Liver (tissue), 9 donors: ENCODE data around the gene RINL. TPM values are rescaled to one million over a fixed set of nuclear protein-coding genes. Genes with fewer than 3 reads are reported as not detected.

Experiments used
- DNase-seq: peaks from one replicate; pipeline ENCODE4 v3.0.0-alpha.2; 2017; ENCODE audit warnings: low spot score
- H3K27ac ChIP-seq, 2 donors: one replicate each; pipeline ENCODE4 v1.7.0; 2013; ENCODE audit warnings: inconsistent platforms in 2 of 2, low read length in 2 of 2, control low read depth in 1 of 2, low read depth in 1 of 2, mild to moderate bottlenecking in 1 of 2
- H3K27me3 ChIP-seq, 4 donors: one replicate each; pipeline versions ENCODE4 v1.6.1 to v1.7.0; 2013; ENCODE audit warnings: low read length in 3 of 4, inconsistent platforms in 1 of 4, mild to moderate bottlenecking in 1 of 4, moderate library complexity in 1 of 4; ENCODE audit not compliant: control insufficient read depth in 4 of 4, insufficient read depth in 4 of 4
- H3K36me3 ChIP-seq, 4 donors: one replicate each; pipeline versions ENCODE4 v1.6.1 to v1.7.0; 2013; ENCODE audit warnings: low read length in 3 of 4, mild to moderate bottlenecking in 3 of 4, low read depth in 1 of 4, moderate library complexity in 1 of 4; ENCODE audit not compliant: control insufficient read depth in 4 of 4, insufficient read depth in 3 of 4
- H3K4me1 ChIP-seq, 4 donors: one replicate each; pipeline versions ENCODE4 v1.6.1 to v1.7.0; 2013; ENCODE audit warnings: low read length in 3 of 4, mild to moderate bottlenecking in 3 of 4, moderate library complexity in 1 of 4; ENCODE audit not compliant: control insufficient read depth in 4 of 4, insufficient read depth in 4 of 4
- H3K4me3 ChIP-seq, 3 donors: one replicate each; pipeline versions ENCODE4 v1.6.1 to v1.7.0; 2013; ENCODE audit warnings: low read length in 3 of 3, control low read depth in 1 of 3, low read depth in 1 of 3, mild to moderate bottlenecking in 1 of 3
- H3K9ac ChIP-seq, 2 donors: one replicate each; pipeline ENCODE4 v1.7.0; 2013; ENCODE audit warnings: low read length in 2 of 2, mild to moderate bottlenecking in 2 of 2, moderate library complexity in 2 of 2, control low read depth in 1 of 2, low read depth in 1 of 2
- H3K9me3 ChIP-seq, 4 donors: one replicate each; pipeline versions ENCODE4 v1.6.1 to v1.7.0; 2013; ENCODE audit warnings: low read length in 3 of 4; ENCODE audit not compliant: control insufficient read depth in 4 of 4
- EGR1 ChIP-seq, 2 donors: IDR thresholded peaks; 2 replicates each; pipeline ENCODE4 v1.6.1; 2016 to 2018; ENCODE audit warnings: antibody characterized with exemption in 2 of 2, low read depth in 2 of 2
- FOXA1 ChIP-seq: IDR thresholded peaks from 2 replicates; pipeline ENCODE4 v1.6.1; 2016; ENCODE audit warnings: antibody characterized with exemption
- FOXA2 ChIP-seq: IDR thresholded peaks from 2 replicates; pipeline ENCODE4 v1.6.1; 2016; ENCODE audit warnings: antibody characterized with exemption
- GABPA ChIP-seq, 2 donors: IDR thresholded peaks in 1 of 2; conservative IDR thresholded peaks in 1 of 2; 2 replicates each; pipeline ENCODE4 v1.6.1; 2016; ENCODE audit warnings: antibody characterized with exemption in 2 of 2, mild to moderate bottlenecking in 1 of 2, moderate library complexity in 1 of 2
- HNF4G ChIP-seq: IDR thresholded peaks from 2 replicates; pipeline ENCODE4 v1.6.1; 2016; ENCODE audit warnings: antibody characterized with exemption
- JUND ChIP-seq, 2 donors: IDR thresholded peaks; 2 replicates each; pipeline ENCODE4 v1.6.1; 2016; ENCODE audit warnings: antibody characterized with exemption in 2 of 2
- NR2F2 ChIP-seq: IDR thresholded peaks from 2 replicates; pipeline ENCODE4 v1.6.1; 2016; ENCODE audit warnings: antibody characterized with exemption
- RAD21 ChIP-seq, 2 donors: IDR thresholded peaks; 2 replicates each; pipeline ENCODE4 v1.6.1; 2016; ENCODE audit warnings: antibody characterized with exemption in 2 of 2, mild to moderate bottlenecking in 2 of 2
- RXRA ChIP-seq, 2 donors: IDR thresholded peaks; 2 replicates each; pipeline ENCODE4 v1.6.1; 2017 to 2018; ENCODE audit warnings: antibody characterized with exemption in 2 of 2, mild to moderate bottlenecking in 1 of 2
- SP1 ChIP-seq: IDR thresholded peaks from 2 replicates; pipeline ENCODE4 v1.6.1; 2018; ENCODE audit warnings: antibody characterized with exemption, mild to moderate bottlenecking
- TAF1 ChIP-seq: conservative IDR thresholded peaks from 2 replicates; pipeline ENCODE4 v1.6.1; 2016; ENCODE audit warnings: antibody characterized with exemption, mild to moderate bottlenecking
- WGBS: extraction: QIAGEN DNeasy Blood & Tissue Kit; methylation state at CpG from one replicate; pipeline ENCODE4 v1.1.7; 2013; 5-methylcytosine and 5-hydroxymethylcytosine counted together
- polyA plus RNA-seq, 2 donors: library from polyadenylated mRNA; stranded (reverse) in 1 of 2; unstranded in 1 of 2; fragments of 200-250 nt in 1 of 2; fragments of >200 nt in 1 of 2; fragmentation: Nextera tagmentation in 1 of 2; extraction: Ambion mirVana in 1 of 2; gene quantifications; one replicate each; pipeline versions ENCODE4 v1.2.1 to v1.2.3, GENCODE V29; 2013 to 2015
- total RNA-seq, 2 donors: library from RNA; depleted of rRNA; stranded (reverse); fragments of >200 nt; gene quantifications; one replicate each; pipeline ENCODE4 v1.2.3, GENCODE V29; 2014
- TF ChIP-seq, protein P1 (sequence below): IDR thresholded peaks from 2 replicates; pipeline ENCODE4 v1.6.1; 2016; ENCODE audit warnings: antibody characterized with exemption
- TF ChIP-seq, protein P2 (sequence below): IDR thresholded peaks from 2 replicates; pipeline ENCODE4 v1.6.1; 2016; ENCODE audit warnings: antibody characterized with exemption
- TF ChIP-seq, protein P3 (sequence below): fragments of 150-350 bp; IDR thresholded peaks from 2 replicates; pipeline ENCODE4 v1.5.1; 2017; ENCODE audit warnings: improper control_type of control experiment, low read depth, low read length; ENCODE audit not compliant: missing input control
- TF ChIP-seq, protein P4 (sequence below): IDR thresholded peaks from 2 replicates; pipeline ENCODE4 v1.6.1; 2016; ENCODE audit warnings: antibody characterized with exemption, mild to moderate bottlenecking
- donor health status: healthy.
- donor health status: healthy.
- donor health status: healthy.
- donor health status: healthy.
- donor health status: healthy.

The RINL gene
- total and polyA plus RNA-seq, 4 donors = 4.9 to 8.7 (median 5.5) TPM

DNA sequence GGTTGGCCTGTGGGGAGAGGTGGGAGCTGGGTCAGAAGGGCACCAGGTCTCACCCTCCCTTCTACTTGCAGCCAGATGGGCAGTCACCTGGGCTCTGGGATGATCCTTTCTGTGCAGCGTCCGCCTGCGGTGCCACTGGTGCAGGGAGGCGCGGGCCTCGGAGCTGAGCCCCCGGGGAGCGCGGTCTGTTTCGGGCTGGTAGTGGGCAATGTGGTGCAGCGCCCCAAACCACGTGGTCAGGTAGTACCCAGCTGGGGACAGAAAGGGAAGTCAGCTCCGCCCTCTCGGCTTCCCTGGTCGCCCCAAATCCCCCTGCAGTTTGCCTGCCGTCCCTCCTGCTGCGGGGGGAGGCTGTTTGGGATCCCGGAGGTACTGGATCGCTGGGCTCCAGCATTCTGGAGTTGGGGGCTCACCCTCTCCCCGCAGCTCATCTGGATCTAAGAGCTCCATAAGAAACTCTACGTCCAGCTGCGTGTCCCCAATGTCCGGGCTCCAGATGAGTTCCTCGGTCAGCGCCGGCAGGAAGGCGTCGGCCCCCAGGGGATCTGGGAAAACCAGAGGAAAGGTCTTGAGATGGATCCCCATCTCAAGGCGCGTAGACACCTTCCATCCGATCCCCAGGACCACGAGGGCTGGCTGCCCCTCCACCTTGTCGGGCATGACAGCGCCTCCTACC, 8.8 kb downstream of the RINL start:
- Histone ChIP-seq H3K4me1 (peaks cover 0 to 18% (median 11%) of the 10 kb centered on the region in 4 donors), H3K4me3 (peak overlapping the region; percentile 36 to 65 (median 52)), H3K27me3 (no peaks in the 10 kb centered on the region), H3K36me3 (no peaks in the 10 kb centered on the region), H3K9ac (peak overlapping the region; percentile 61 to 71), H3K27ac (peak overlapping the region in 1 of 2 donors; percentile 65), H3K9me3 (no peaks in the 10 kb centered on the region)
- no peak for DNase-seq
- WGBS = 32% methylated on average over 34 of the region's 34 CpGs
- TF ChIP-seq TAF1 (no peak), RAD21 (IDR thresholded peaks at IDR 0.05) (no peak), JUND (IDR thresholded peaks at IDR 0.05) (no peak), NR2F2 (no peak), SP1 (no peak), GABPA (IDR thresholded peaks at IDR 0.05 in 1 of 2, conservative IDR thresholded peaks at IDR 0.05 in 1 of 2) (no peak), FOXA2 (no peak), HNF4G (no peak), EGR1 (IDR thresholded peaks at IDR 0.05; ENCODE audit: low read depth in 2 of 2) (no peak)
- TF ChIP-seq, protein P1, sequence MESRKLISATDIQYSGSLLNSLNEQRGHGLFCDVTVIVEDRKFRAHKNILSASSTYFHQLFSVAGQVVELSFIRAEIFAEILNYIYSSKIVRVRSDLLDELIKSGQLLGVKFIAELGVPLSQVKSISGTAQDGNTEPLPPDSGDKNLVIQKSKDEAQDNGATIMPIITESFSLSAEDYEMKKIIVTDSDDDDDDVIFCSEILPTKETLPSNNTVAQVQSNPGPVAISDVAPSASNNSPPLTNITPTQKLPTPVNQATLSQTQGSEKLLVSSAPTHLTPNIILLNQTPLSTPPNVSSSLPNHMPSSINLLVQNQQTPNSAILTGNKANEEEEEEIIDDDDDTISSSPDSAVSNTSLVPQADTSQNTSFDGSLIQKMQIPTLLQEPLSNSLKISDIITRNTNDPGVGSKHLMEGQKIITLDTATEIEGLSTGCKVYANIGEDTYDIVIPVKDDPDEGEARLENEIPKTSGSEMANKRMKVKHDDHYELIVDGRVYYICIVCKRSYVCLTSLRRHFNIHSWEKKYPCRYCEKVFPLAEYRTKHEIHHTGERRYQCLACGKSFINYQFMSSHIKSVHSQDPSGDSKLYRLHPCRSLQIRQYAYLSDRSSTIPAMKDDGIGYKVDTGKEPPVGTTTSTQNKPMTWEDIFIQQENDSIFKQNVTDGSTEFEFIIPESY = no peak
- TF ChIP-seq, protein P2, sequence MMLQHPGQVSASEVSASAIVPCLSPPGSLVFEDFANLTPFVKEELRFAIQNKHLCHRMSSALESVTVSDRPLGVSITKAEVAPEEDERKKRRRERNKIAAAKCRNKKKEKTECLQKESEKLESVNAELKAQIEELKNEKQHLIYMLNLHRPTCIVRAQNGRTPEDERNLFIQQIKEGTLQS = no peak
- TF ChIP-seq, protein P3, sequence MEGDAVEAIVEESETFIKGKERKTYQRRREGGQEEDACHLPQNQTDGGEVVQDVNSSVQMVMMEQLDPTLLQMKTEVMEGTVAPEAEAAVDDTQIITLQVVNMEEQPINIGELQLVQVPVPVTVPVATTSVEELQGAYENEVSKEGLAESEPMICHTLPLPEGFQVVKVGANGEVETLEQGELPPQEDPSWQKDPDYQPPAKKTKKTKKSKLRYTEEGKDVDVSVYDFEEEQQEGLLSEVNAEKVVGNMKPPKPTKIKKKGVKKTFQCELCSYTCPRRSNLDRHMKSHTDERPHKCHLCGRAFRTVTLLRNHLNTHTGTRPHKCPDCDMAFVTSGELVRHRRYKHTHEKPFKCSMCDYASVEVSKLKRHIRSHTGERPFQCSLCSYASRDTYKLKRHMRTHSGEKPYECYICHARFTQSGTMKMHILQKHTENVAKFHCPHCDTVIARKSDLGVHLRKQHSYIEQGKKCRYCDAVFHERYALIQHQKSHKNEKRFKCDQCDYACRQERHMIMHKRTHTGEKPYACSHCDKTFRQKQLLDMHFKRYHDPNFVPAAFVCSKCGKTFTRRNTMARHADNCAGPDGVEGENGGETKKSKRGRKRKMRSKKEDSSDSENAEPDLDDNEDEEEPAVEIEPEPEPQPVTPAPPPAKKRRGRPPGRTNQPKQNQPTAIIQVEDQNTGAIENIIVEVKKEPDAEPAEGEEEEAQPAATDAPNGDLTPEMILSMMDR = no peak
- TF ChIP-seq, protein P4, sequence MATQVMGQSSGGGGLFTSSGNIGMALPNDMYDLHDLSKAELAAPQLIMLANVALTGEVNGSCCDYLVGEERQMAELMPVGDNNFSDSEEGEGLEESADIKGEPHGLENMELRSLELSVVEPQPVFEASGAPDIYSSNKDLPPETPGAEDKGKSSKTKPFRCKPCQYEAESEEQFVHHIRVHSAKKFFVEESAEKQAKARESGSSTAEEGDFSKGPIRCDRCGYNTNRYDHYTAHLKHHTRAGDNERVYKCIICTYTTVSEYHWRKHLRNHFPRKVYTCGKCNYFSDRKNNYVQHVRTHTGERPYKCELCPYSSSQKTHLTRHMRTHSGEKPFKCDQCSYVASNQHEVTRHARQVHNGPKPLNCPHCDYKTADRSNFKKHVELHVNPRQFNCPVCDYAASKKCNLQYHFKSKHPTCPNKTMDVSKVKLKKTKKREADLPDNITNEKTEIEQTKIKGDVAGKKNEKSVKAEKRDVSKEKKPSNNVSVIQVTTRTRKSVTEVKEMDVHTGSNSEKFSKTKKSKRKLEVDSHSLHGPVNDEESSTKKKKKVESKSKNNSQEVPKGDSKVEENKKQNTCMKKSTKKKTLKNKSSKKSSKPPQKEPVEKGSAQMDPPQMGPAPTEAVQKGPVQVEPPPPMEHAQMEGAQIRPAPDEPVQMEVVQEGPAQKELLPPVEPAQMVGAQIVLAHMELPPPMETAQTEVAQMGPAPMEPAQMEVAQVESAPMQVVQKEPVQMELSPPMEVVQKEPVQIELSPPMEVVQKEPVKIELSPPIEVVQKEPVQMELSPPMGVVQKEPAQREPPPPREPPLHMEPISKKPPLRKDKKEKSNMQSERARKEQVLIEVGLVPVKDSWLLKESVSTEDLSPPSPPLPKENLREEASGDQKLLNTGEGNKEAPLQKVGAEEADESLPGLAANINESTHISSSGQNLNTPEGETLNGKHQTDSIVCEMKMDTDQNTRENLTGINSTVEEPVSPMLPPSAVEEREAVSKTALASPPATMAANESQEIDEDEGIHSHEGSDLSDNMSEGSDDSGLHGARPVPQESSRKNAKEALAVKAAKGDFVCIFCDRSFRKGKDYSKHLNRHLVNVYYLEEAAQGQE = no peak

- Histone ChIP-seq H3K27me3 (no peaks in the 10 kb centered on the region), H3K9ac (no peak overlapping the region), H3K9me3 (no peaks in the 10 kb centered on the region), H3K4me3 (no peak overlapping the region), H3K36me3 (no peaks in the 10 kb centered on the region), H3K4me1 (peaks cover 0 to 18% (median 11%) of the 10 kb centered on the region in 4 donors), H3K27ac (no peak overlapping the region)
- no peak for DNase-seq
- TF ChIP-seq NR2F2 (no peak), EGR1 (IDR thresholded peaks at IDR 0.05; ENCODE audit: low read depth in 2 of 2) (no peak), RXRA (IDR thresholded peaks at IDR 0.05) (no peak), TAF1 (no peak), FOXA1 (no peak), JUND (IDR thresholded peaks at IDR 0.05) (no peak)
- TF ChIP-seq, protein P3 = no peak
- TF ChIP-seq, protein P4 = no peak
- WGBS = 96% methylated on average over 6 of the region's 6 CpGs
Observed at GRCh38 chr19:38868551-38868950, 9.5 kb downstream of the RINL start.
